Measurements from ENCODE around the gene INF2.
A peak's percentile ranks its signal among the peaks of the same experiment; 100 is the strongest.
"Not testable (repeated sequence)": the region's sequence is repeated elsewhere in the genome, so short reads cannot be mapped to it uniquely, and the experiment has no call there.

Gene INF2

GRCh38 chr14:104724407-104724980 lies 35.1 kb downstream of the INF2 start:
- H3K4me1 ChIP-seq (ENCODE audit: control insufficient read depth in 1 of 2, insufficient read depth in 1 of 2, low read depth in 1 of 2, low read length in 1 of 2) = peaks cover 12 to 21% of the 10 kb centered on the region in 2 experiments
- H3K27ac ChIP-seq = no peak overlapping the region
- H3K9me3 ChIP-seq = no peaks in the 10 kb centered on the region
- no peak for TF ChIP-seq CTCF (IDR thresholded peaks at IDR 0.05)
- no peaks in the 10 kb centered on the region for H3K36me3 ChIP-seq
- H3K4me3 ChIP-seq (ENCODE audit: low read depth in 1 of 2, low read length in 1 of 2) = peak overlapping the region; percentile 98 to 100
- peaks cover 36% of the 10 kb centered on the region for H3K27me3 ChIP-seq

GRCh38 chr14:104724981-104725771 lies 35.8 kb downstream of the INF2 start:
- Histone ChIP-seq H3K4me1 (ENCODE audit: control insufficient read depth in 1 of 2, insufficient read depth in 1 of 2, low read depth in 1 of 2, low read length in 1 of 2) (peaks cover 12 to 21% of the 10 kb centered on the region in 2 experiments), H3K36me3 (no peaks in the 10 kb centered on the region), H3K4me3 (ENCODE audit: low read depth in 1 of 2, low read length in 1 of 2) (peak overlapping the region in 1 of 2 experiments; percentile 100), H3K9me3 (no peaks in the 10 kb centered on the region), H3K27me3 (peaks cover 36% of the 10 kb centered on the region), H3K27ac (no peak overlapping the region)
- TF ChIP-seq CTCF (IDR thresholded peaks at IDR 0.05) = no peak

GRCh38 chr14:104725772-104726548 lies 36.5 kb downstream of the INF2 start:
- no peak for TF ChIP-seq CTCF (IDR thresholded peaks at IDR 0.05)
- H3K27ac ChIP-seq = no peak overlapping the region

GRCh38 chr14:104726600-104727451 lies 37.4 kb downstream of the INF2 start:
- no peak for TF ChIP-seq CTCF (IDR thresholded peaks at IDR 0.05)
- Histone ChIP-seq H3K27ac (no peak overlapping the region), H3K9me3 (no peaks in the 10 kb centered on the region), H3K4me1 (ENCODE audit: control insufficient read depth in 1 of 2, insufficient read depth in 1 of 2, low read depth in 1 of 2, low read length in 1 of 2) (peaks cover 12 to 21% of the 10 kb centered on the region in 2 experiments), H3K4me3 (ENCODE audit: low read depth in 1 of 2, low read length in 1 of 2) (no peak overlapping the region), H3K36me3 (no peaks in the 10 kb centered on the region), H3K27me3 (peaks cover 36% of the 10 kb centered on the region)

More at GRCh38 chr14:104725772-104726548, 36.5 kb downstream of the INF2 start:
- Histone ChIP-seq H3K36me3 (no peaks in the 10 kb centered on the region), H3K9me3 (no peaks in the 10 kb centered on the region), H3K4me3 (ENCODE audit: low read depth in 1 of 2, low read length in 1 of 2) (no peak overlapping the region), H3K27me3 (peaks cover 36% of the 10 kb centered on the region), H3K4me1 (ENCODE audit: control insufficient read depth in 1 of 2, insufficient read depth in 1 of 2, low read depth in 1 of 2, low read length in 1 of 2) (peaks cover 12 to 21% of the 10 kb centered on the region in 2 experiments)

GRCh38 chr14:104728631-104729030 lies 39.2 kb downstream of the INF2 start:
- Histone ChIP-seq H3K36me3 (no peaks in the 10 kb centered on the region), H3K4me3 (ENCODE audit: low read depth in 1 of 2, low read length in 1 of 2) (no peak overlapping the region), H3K9me3 (no peaks in the 10 kb centered on the region), H3K27ac (no peak overlapping the region), H3K4me1 (ENCODE audit: control insufficient read depth in 1 of 2, insufficient read depth in 1 of 2, low read depth in 1 of 2, low read length in 1 of 2) (peaks cover 5 to 11% of the 10 kb centered on the region in 2 experiments), H3K27me3 (peaks cover 27% of the 10 kb centered on the region)
- no peak for TF ChIP-seq CTCF (IDR thresholded peaks at IDR 0.05)

- H3K4me1 ChIP-seq (ENCODE audit: control insufficient read depth in 1 of 2, insufficient read depth in 1 of 2, low read depth in 1 of 2, low read length in 1 of 2); H3K27ac ChIP-seq; H3K4me3 ChIP-seq (ENCODE audit: low read depth in 1 of 2, low read length in 1 of 2); H3K9me3 ChIP-seq; H3K36me3 ChIP-seq: not testable (repeated sequence)
- H3K27me3 ChIP-seq = peaks cover 25% of the 10 kb centered on the region
These were observed 39.9 kb downstream of the INF2 start for GRCh38 chr14:104729176-104729834.

All from neutrophil (primary cell).